ENCODE data around the gene THSD7A.

The THSD7A gene

DNA sequence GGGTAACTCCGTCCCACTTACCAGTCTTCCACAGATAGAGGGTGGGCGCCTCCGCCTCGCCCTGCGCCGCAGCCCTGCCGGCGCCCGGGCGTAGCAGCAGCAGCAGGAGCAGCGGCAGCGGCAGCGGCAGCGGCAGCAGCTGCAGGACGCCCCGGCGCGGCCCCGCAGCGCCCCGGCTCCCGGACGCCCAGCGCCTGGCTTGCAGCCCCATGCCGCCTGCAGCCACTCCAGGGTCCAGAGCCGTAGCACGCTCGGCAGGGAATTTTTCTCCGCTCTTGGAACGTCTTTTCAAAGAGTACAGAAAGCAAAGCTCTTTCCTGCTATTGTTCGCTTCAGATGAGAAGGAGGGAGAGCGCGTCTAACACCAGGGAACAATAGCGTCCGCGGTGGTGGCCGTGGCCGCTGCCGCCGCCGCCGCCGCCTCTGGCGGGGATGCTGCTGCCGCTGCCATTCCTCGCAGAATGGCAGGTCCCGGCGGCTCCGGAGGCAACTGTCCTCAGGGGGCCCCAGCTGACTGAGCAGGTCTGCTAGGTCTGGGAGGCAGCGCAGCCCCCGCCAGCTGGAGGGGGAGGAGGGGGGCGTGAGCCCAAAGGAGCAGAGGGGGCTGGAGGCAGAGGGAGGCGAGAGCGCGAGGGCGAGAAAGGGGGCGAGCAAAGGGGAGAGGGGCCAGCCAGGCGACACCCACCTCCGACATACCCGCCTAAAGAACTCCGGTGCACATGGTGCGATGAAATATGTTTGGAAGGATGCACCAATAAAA, at the start of gene THSD7A:
Gene THSD7A (minus strand): TSS at position 463 of the 760 bp plus-strand sequence. CDS start 252 bp downstream, at position 211.
- H3K4me3 Mint-ChIP-seq, result no peak within 1 kb of the TSS
- H3K27ac Mint-ChIP-seq, result no peak within 1 kb of the TSS
- no peaks in the 10 kb centered on the region for H3K4me1 Mint-ChIP-seq
- H3K9me3 Mint-ChIP-seq, result peaks cover under 1% of the 10 kb centered on the region
- ATAC-seq (ENCODE audit: low read depth), result no peak
- DNase-seq (ENCODE audit: low spot score in 2 of 2), result no peak
- H3K36me3 Mint-ChIP-seq, result no peaks in the 10 kb centered on the region
- peaks cover 9% of the 10 kb centered on the region for H3K27me3 Mint-ChIP-seq

DNA sequence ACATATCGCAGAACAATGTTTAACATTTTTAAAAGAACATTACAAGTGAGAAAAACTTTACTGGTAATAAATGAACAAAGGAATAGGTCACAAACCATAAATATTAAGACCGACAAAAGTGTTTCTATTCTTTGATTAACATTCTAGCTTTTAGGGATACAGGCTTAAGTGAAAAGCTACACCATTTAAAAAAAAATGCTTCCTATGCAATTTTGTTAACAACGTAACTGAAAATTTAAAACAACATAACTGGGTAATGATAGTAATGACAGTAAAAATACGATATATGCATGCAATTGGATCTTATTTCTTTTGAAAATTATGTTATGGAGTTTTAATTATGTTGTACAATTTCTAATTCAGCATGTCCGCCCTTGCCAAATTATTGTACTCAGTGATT, 49.7 kb upstream of the THSD7A start:
- Mint-ChIP-seq H3K27me3 (no peaks in the 10 kb centered on the region), H3K4me1 (no peaks in the 10 kb centered on the region), H3K4me3 (no peak overlapping the region), H3K9me3 (peaks cover 3% of the 10 kb centered on the region), H3K36me3 (no peaks in the 10 kb centered on the region), H3K27ac (no peak overlapping the region)
- DNase-seq (ENCODE audit: low spot score in 2 of 2) (no peak), ATAC-seq (ENCODE audit: low read depth) (no peak)

- ATAC-seq (ENCODE audit: low read depth) (no peak), DNase-seq (ENCODE audit: low spot score in 2 of 2) (no peak)
- no peaks in the 10 kb centered on the region for H3K27me3 Mint-ChIP-seq
- no peak overlapping the region for H3K4me3 Mint-ChIP-seq
- no peaks in the 10 kb centered on the region for H3K9me3 Mint-ChIP-seq
- no peaks in the 10 kb centered on the region for H3K4me1 Mint-ChIP-seq
- no peaks in the 10 kb centered on the region for H3K36me3 Mint-ChIP-seq
- H3K27ac Mint-ChIP-seq, result no peak overlapping the region
These were observed 43.6 kb upstream of the THSD7A start for GRCh38 chr7:11875635-11876034.

GRCh38 chr7:11865671-11866070, 33.7 kb upstream of the THSD7A start:
- no peak for DNase-seq (ENCODE audit: low spot score in 2 of 2)
- Mint-ChIP-seq H3K27me3 (no peaks in the 10 kb centered on the region), H3K9me3 (peaks cover 6% of the 10 kb centered on the region), H3K27ac (no peak overlapping the region), H3K4me3 (no peak overlapping the region), H3K36me3 (no peaks in the 10 kb centered on the region), H3K4me1 (no peaks in the 10 kb centered on the region)
- ATAC-seq (ENCODE audit: low read depth), result no peak

DNA sequence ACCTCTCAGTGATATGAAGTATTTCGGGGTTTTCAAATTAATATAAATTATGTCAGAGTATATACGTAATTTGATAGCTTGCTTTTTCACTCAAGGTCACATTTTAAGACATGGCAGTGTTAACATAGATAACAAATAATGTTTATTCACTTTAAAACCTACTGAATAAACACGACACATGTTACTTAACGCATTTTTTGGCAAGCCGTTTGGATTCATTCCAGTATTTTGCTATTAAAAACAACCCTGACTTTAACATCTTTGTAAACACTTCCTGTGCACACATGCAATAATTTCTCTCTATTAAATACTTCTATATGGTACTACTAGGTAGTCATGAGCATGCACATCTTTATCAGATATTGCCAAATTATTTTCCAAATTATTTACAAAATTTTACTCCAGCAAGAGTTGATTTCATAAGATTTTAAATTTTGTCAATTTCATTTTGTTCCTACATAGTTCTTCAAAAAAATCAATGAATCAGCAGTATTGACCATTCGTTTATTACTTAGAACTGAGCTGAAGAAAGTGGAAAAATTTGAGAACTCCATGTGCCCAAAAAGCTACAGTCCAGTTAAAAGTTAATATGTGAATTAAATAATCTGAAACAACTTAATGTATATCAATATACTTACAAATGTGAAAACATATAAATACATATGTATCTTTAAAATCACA, 26.8 kb upstream of the THSD7A start:
- peaks cover 1% of the 10 kb centered on the region for H3K9me3 Mint-ChIP-seq
- no peak overlapping the region for H3K4me3 Mint-ChIP-seq
- no peaks in the 10 kb centered on the region for H3K36me3 Mint-ChIP-seq
- H3K27ac Mint-ChIP-seq, result no peak overlapping the region
- no peaks in the 10 kb centered on the region for H3K4me1 Mint-ChIP-seq
- ATAC-seq (ENCODE audit: low read depth) (no peak), DNase-seq (ENCODE audit: low spot score in 2 of 2) (no peak)
- no peaks in the 10 kb centered on the region for H3K27me3 Mint-ChIP-seq

DNA sequence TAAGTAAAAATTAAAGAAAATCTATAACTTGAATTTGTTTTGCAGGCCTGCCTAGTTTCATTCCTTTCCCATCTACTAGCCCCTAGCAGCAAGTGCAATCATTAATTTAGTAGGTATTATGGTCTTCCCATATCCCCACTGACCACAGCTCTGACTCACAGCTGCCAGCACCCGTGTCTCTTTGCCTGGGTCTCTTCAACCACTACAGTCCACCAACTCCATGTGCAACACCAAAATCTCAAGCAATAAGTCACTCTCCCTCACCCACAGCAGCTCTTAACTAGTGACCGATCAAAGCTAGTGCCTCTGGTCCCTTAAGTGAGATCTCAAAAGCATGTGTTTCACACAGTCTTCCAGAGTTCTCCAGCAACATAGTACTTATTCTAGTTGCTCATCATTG, 26.0 kb upstream of the THSD7A start:
- no peaks in the 10 kb centered on the region for H3K4me1 Mint-ChIP-seq
- H3K36me3 Mint-ChIP-seq, result no peaks in the 10 kb centered on the region
- H3K27ac Mint-ChIP-seq, result no peak overlapping the region
- no peaks in the 10 kb centered on the region for H3K27me3 Mint-ChIP-seq
- H3K4me3 Mint-ChIP-seq, result no peak overlapping the region
- H3K9me3 Mint-ChIP-seq, result peaks cover 1% of the 10 kb centered on the region
- DNase-seq (ENCODE audit: low spot score in 2 of 2), result no peak
- ATAC-seq (ENCODE audit: low read depth), result no peak

DNA sequence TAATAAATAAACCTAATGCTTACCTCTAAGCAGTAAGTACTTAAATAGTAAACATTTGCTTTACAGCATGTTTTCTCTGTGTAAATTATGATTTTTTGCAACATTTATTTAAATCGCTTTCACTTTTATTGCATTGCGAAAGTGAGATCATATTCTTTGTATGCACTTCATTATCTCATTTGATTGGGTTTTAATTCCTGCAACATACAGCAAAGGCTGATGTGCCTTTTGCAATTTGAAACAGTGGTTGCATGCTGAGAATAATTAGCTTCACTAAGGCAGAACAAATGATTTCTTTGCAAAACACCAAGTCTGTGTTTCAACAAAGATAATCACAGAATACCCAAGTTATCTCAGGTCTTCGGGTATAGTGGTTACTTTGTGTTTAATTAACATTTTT, 16.3 kb upstream of the THSD7A start:
- no peaks in the 10 kb centered on the region for H3K9me3 Mint-ChIP-seq
- DNase-seq (ENCODE audit: low spot score in 2 of 2), result no peak
- ATAC-seq (ENCODE audit: low read depth), result no peak
- no peak overlapping the region for H3K27ac Mint-ChIP-seq
- no peaks in the 10 kb centered on the region for H3K4me1 Mint-ChIP-seq
- no peak overlapping the region for H3K4me3 Mint-ChIP-seq
- no peaks in the 10 kb centered on the region for H3K36me3 Mint-ChIP-seq
- no peaks in the 10 kb centered on the region for H3K27me3 Mint-ChIP-seq

DNA sequence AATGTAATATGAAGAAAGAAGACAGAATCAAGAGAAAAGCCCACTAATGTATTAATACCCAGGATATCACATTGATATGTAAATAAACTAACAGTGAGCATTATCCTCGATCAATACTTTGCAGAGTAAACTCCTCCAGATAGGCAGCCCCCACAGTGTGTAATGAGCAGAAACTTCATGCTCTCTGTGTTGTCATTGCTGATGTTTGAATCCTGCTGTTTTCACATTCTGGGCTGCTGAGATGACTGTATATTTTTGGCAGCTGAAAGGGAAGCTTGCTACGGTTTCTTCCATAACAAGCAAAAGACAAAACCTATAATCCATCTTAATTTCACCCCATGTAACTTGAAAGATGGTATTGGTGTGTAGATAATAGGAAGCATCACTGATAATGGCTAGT, 15.3 kb upstream of the THSD7A start:
- Mint-ChIP-seq H3K27me3 (no peaks in the 10 kb centered on the region), H3K9me3 (no peaks in the 10 kb centered on the region), H3K4me1 (no peaks in the 10 kb centered on the region), H3K4me3 (no peak overlapping the region), H3K36me3 (no peaks in the 10 kb centered on the region), H3K27ac (no peak overlapping the region)
- no peak for DNase-seq (ENCODE audit: low spot score in 2 of 2)
- no peak for ATAC-seq (ENCODE audit: low read depth)

GRCh38 chr7:11846361-11846955, 14.5 kb upstream of the THSD7A start:
- Mint-ChIP-seq H3K27me3 (no peaks in the 10 kb centered on the region), H3K27ac (no peak overlapping the region), H3K4me1 (no peaks in the 10 kb centered on the region), H3K4me3 (no peak overlapping the region), H3K36me3 (no peaks in the 10 kb centered on the region), H3K9me3 (no peaks in the 10 kb centered on the region)
- no peak for ATAC-seq (ENCODE audit: low read depth)
- no peak for DNase-seq (ENCODE audit: low spot score in 2 of 2)

GRCh38 chr7:11843113-11843765, 11.2 kb upstream of the THSD7A start:
- Mint-ChIP-seq H3K27ac (no peak overlapping the region), H3K4me3 (no peak overlapping the region), H3K36me3 (no peaks in the 10 kb centered on the region)

GRCh38 chr7:11841657-11842056, 9.7 kb upstream of the THSD7A start:
- ATAC-seq (ENCODE audit: low read depth), result no peak
- Mint-ChIP-seq H3K9me3 (peaks cover 3% of the 10 kb centered on the region), H3K36me3 (no peaks in the 10 kb centered on the region), H3K4me3 (no peak overlapping the region), H3K27me3 (no peaks in the 10 kb centered on the region), H3K4me1 (no peaks in the 10 kb centered on the region), H3K27ac (no peak overlapping the region)
- no peak for DNase-seq (ENCODE audit: low spot score in 2 of 2)

More at GRCh38 chr7:11843113-11843765, 11.2 kb upstream of the THSD7A start:
- Mint-ChIP-seq H3K27me3 (no peaks in the 10 kb centered on the region), H3K9me3 (no peaks in the 10 kb centered on the region), H3K4me1 (no peaks in the 10 kb centered on the region)
- DNase-seq (ENCODE audit: low spot score in 2 of 2) (no peak), ATAC-seq (ENCODE audit: low read depth) (no peak)

GRCh38 chr7:11835260-11835659, 3.3 kb upstream of the THSD7A start:
- H3K27me3 Mint-ChIP-seq, result peaks cover 5% of the 10 kb centered on the region
- DNase-seq (ENCODE audit: low spot score in 2 of 2), result no peak

GRCh38 chr7:11833431-11833830, 1.4 kb upstream of the THSD7A start:
- H3K9me3 Mint-ChIP-seq, result peaks cover 3% of the 10 kb centered on the region
- H3K36me3 Mint-ChIP-seq, result no peaks in the 10 kb centered on the region
- ATAC-seq (ENCODE audit: low read depth), result no peak
- no peak overlapping the region for H3K27ac Mint-ChIP-seq
- H3K27me3 Mint-ChIP-seq, result peaks cover 5% of the 10 kb centered on the region
- H3K4me3 Mint-ChIP-seq, result no peak overlapping the region
- H3K4me1 Mint-ChIP-seq, result no peaks in the 10 kb centered on the region
- DNase-seq (ENCODE audit: low spot score in 2 of 2), result no peak

More at GRCh38 chr7:11835260-11835659, 3.3 kb upstream of the THSD7A start:
- no peak overlapping the region for H3K27ac Mint-ChIP-seq
- H3K36me3 Mint-ChIP-seq, result no peaks in the 10 kb centered on the region
- no peaks in the 10 kb centered on the region for H3K4me1 Mint-ChIP-seq
- ATAC-seq (ENCODE audit: low read depth), result no peak
- H3K9me3 Mint-ChIP-seq, result peaks cover 3% of the 10 kb centered on the region
- H3K4me3 Mint-ChIP-seq, result no peak overlapping the region

GRCh38 chr7:11831156-11831735, 752 bp downstream of the THSD7A start:
- Mint-ChIP-seq H3K4me3 (no peak overlapping the region), H3K4me1 (no peaks in the 10 kb centered on the region), H3K36me3 (no peaks in the 10 kb centered on the region), H3K27ac (no peak overlapping the region), H3K9me3 (no peaks in the 10 kb centered on the region), H3K27me3 (peaks cover 9% of the 10 kb centered on the region)
- ATAC-seq (ENCODE audit: low read depth) (no peak), DNase-seq (ENCODE audit: low spot score in 2 of 2) (no peak)
